Measurements from ENCODE around the gene PANK3. TPM values are rescaled to one million over a fixed set of nuclear protein-coding genes. Genes with fewer than 3 reads are reported as not detected.

Gene PANK3
- total RNA-seq, 1 experiment from 2014 or later, result 117 TPM

DNA sequence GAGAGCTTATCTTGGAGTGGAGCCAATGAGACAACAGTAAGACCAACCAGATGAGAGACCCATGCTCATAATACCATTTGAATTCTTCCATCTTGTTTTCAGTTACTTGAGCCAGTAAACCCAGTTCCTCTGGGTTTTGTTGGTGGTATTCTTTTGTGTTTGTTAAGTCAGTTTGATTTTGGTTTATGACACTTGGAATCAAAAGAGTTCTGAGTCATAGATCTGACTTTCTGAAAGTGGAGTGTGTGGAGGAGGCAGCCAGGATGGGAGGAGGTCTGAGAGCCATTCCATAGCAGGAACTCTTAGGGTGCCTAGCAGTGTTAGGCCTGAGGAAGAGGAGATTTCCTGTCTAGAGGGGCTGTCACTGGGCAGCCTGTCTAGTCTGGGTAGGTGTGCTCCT is 24.6 kb upstream of the PANK3 start:
- H3K4me3 Mint-ChIP-seq (ENCODE audit: unreplicated experiment), result no peak overlapping the region
- no peak for DNase-seq (ENCODE audit: unreplicated experiment)
- POLR2A ChIA-PET, result interaction anchor here (0.6 to 0.7 kb wide), 2 partner anchors 14 kb away, joined by 3 read pairs; no protein-coding TSS in a partner anchor
- H3K27me3 Mint-ChIP-seq (ENCODE audit: insufficient read depth, unreplicated experiment), result no peaks in the 10 kb centered on the region
- TF ChIP-seq, protein P1, sequence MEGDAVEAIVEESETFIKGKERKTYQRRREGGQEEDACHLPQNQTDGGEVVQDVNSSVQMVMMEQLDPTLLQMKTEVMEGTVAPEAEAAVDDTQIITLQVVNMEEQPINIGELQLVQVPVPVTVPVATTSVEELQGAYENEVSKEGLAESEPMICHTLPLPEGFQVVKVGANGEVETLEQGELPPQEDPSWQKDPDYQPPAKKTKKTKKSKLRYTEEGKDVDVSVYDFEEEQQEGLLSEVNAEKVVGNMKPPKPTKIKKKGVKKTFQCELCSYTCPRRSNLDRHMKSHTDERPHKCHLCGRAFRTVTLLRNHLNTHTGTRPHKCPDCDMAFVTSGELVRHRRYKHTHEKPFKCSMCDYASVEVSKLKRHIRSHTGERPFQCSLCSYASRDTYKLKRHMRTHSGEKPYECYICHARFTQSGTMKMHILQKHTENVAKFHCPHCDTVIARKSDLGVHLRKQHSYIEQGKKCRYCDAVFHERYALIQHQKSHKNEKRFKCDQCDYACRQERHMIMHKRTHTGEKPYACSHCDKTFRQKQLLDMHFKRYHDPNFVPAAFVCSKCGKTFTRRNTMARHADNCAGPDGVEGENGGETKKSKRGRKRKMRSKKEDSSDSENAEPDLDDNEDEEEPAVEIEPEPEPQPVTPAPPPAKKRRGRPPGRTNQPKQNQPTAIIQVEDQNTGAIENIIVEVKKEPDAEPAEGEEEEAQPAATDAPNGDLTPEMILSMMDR (IDR thresholded peaks at IDR 0.05; ENCODE audit: unreplicated experiment), result no peak
- H3K27ac Mint-ChIP-seq (ENCODE audit: low read depth, unreplicated experiment), result no peak overlapping the region
- peaks cover 11% of the 10 kb centered on the region for H3K4me1 Mint-ChIP-seq (ENCODE audit: insufficient read depth, unreplicated experiment)
- no TSS peak for BruUV-seq (replicated peaks)
- intact Hi-C loops (cut with micrococcal nuclease), result no loop called here
- CTCF ChIA-PET, result interaction anchor here (1.4 kb wide), 1 partner anchor 11 kb away, joined by 4 read pairs; no protein-coding TSS in a partner anchor
- no peaks in the 10 kb centered on the region for H3K36me3 Mint-ChIP-seq (ENCODE audit: insufficient read depth, unreplicated experiment)
- H3K9me3 Mint-ChIP-seq (ENCODE audit: unreplicated experiment), result no peaks in the 10 kb centered on the region

DNA sequence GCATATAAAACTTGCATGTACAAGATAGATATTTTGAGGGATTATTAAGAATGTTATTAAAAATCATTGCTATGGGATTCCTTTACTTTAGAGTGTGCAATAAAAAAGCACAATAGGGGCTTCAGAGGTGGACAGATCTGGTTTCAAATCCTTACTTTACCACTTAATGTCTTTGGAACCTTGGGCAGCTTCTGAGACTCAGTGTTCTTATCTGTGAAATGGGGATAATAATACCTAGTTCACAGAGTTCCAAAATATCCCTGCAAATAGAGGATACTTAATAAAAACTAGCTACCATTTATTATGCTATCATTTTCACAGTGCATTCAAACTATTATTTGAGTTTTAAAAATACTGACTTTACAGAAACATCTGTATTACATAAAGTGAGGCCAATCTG is 23.3 kb upstream of the PANK3 start:
- Mint-ChIP-seq H3K4me3 (ENCODE audit: unreplicated experiment) (no peak overlapping the region), H3K27ac (ENCODE audit: low read depth, unreplicated experiment) (no peak overlapping the region), H3K27me3 (ENCODE audit: insufficient read depth, unreplicated experiment) (no peaks in the 10 kb centered on the region), H3K9me3 (ENCODE audit: unreplicated experiment) (no peaks in the 10 kb centered on the region), H3K4me1 (ENCODE audit: insufficient read depth, unreplicated experiment) (peaks cover 11% of the 10 kb centered on the region), H3K36me3 (ENCODE audit: insufficient read depth, unreplicated experiment) (no peaks in the 10 kb centered on the region)
- no TSS peak for BruUV-seq (replicated peaks)
- DNase-seq (ENCODE audit: unreplicated experiment), result no peak
- ChIA-PET CTCF (interaction anchor here (0.6 to 1.0 kb wide), 4 partner anchors 9 to 302 kb away, joined by 3 to 5 read pairs (median 3); no protein-coding TSS in a partner anchor), POLR2A (interaction anchor here (0.6 to 1.5 kb wide), 4 partner anchors 22 to 207 kb away, joined by 3 to 8 read pairs (median 4); no protein-coding TSS in a partner anchor)
- intact Hi-C loops (cut with micrococcal nuclease), result no loop called here
- TF ChIP-seq, protein P1 (IDR thresholded peaks at IDR 0.05; ENCODE audit: unreplicated experiment), result no peak

DNA sequence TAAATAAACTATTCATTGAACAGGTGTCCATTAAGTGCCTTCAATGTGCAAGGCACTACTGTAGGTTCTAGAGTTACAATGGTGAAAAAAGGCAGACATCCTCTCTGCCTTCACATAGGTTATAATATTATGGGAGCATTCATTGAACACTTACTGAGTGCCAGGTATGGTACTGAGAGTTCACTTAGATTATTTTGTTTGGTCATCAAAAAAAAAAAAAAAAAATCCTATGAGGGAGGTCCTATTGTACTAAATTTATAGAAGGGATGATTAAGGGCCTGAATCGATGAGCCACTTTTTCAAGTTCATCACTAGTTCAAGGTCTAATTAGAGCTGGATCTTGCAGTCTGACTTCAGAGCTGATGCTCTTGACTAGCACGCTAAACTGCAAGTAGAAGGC is 22.8 kb upstream of the PANK3 start:
- DNase-seq (ENCODE audit: unreplicated experiment), result no peak
- ChIA-PET CTCF (interaction anchor here (0.6 to 2.0 kb wide), 4 partner anchors 10 to 100 kb away, joined by 3 to 5 read pairs (median 4); no protein-coding TSS in a partner anchor), POLR2A (interaction anchor here (0.6 to 1.5 kb wide), 3 partner anchors 22 to 45 kb away, joined by 3 to 8 read pairs (median 5); no protein-coding TSS in a partner anchor)
- intact Hi-C loops (cut with micrococcal nuclease), result no loop called here
- no peak overlapping the region for H3K4me3 Mint-ChIP-seq (ENCODE audit: unreplicated experiment)
- peaks cover 11% of the 10 kb centered on the region for H3K4me1 Mint-ChIP-seq (ENCODE audit: insufficient read depth, unreplicated experiment)
- BruUV-seq (replicated peaks), result no TSS peak
- H3K36me3 Mint-ChIP-seq (ENCODE audit: insufficient read depth, unreplicated experiment), result no peaks in the 10 kb centered on the region
- H3K9me3 Mint-ChIP-seq (ENCODE audit: unreplicated experiment), result no peaks in the 10 kb centered on the region
- no peak overlapping the region for H3K27ac Mint-ChIP-seq (ENCODE audit: low read depth, unreplicated experiment)
- TF ChIP-seq, protein P1 (IDR thresholded peaks at IDR 0.05; ENCODE audit: unreplicated experiment), result no peak
- no peaks in the 10 kb centered on the region for H3K27me3 Mint-ChIP-seq (ENCODE audit: insufficient read depth, unreplicated experiment)

DNA sequence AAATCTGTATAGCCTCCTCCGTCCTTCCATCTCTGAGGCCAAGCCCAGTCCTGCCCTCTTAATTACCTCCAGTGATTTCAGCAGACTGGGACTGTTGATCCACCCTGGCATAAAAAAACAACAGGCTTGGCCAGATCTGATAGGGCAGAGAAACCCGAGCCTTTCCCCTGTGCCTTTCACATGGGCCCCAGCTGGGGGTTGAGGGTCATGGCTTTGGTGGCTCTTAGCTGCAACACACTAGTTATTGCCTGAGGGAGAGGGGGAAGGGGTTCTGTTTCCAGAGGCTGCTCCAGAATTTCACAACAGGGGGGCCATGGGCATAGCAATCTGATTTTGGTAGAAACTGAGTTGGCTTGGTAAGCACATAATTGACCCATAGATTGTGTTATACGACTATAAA is 21.2 kb upstream of the PANK3 start:
- Mint-ChIP-seq H3K27ac (ENCODE audit: low read depth, unreplicated experiment) (no peak overlapping the region), H3K4me3 (ENCODE audit: unreplicated experiment) (no peak overlapping the region), H3K9me3 (ENCODE audit: unreplicated experiment) (no peaks in the 10 kb centered on the region), H3K27me3 (ENCODE audit: insufficient read depth, unreplicated experiment) (peaks cover 13% of the 10 kb centered on the region), H3K36me3 (ENCODE audit: insufficient read depth, unreplicated experiment) (no peaks in the 10 kb centered on the region), H3K4me1 (ENCODE audit: insufficient read depth, unreplicated experiment) (peaks cover 17% of the 10 kb centered on the region)
- ChIA-PET POLR2A (interaction anchor here (0.8 kb wide), 1 partner anchor 8 kb away, joined by 3 read pairs; no protein-coding TSS in a partner anchor), CTCF (interaction anchor here (0.6 to 2.0 kb wide), 2 partner anchors 8 to 26 kb away, joined by 4 to 5 read pairs; no protein-coding TSS in a partner anchor)
- DNase-seq (ENCODE audit: unreplicated experiment), result no peak
- TF ChIP-seq, protein P1 (IDR thresholded peaks at IDR 0.05; ENCODE audit: unreplicated experiment), result no peak
- intact Hi-C loops (cut with micrococcal nuclease), result no loop called here
- no TSS peak for BruUV-seq (replicated peaks)

Data from MCF 10A (cell line).